HL-60 (cell line): ENCODE data around the gene KLHL28.
A peak's percentile ranks its signal among the peaks of the same experiment; 100 is the strongest.

ENCODE experiments used
- DNase-seq, 2 experiments: peaks; one replicate each; pipeline ENCODE4 v3.0.0-alpha.2; 2010 to 2020; ENCODE audit warnings: low read depth in 1 of 2, low spot score in 1 of 2
- H3K27ac ChIP-seq: fragments of 250-450 bp; sonication (Bioruptor Pico); replicated peaks from 2 replicates; pipeline ENCODE4 v1.5.1; 2020; ENCODE audit warnings: mild to moderate bottlenecking, moderate library complexity
- H3K27me3 ChIP-seq: fragments of 250-450 bp; sonication (Bioruptor Pico); 2 replicates; pipeline ENCODE4 v1.5.1; 2021; ENCODE audit warnings: mild to moderate bottlenecking, moderate library complexity; ENCODE audit not compliant: insufficient read depth, poor library complexity, severe bottlenecking
- H3K4me3 ChIP-seq: replicated peaks from 2 replicates; pipeline ENCODE4 v1.5.1; 2011; ENCODE audit warnings: mild to moderate bottlenecking, control low read depth, low read length; ENCODE audit not compliant: insufficient read depth
- GABPA ChIP-seq: IDR thresholded peaks from 2 replicates; pipeline ENCODE4 v1.6.1; 2012; ENCODE audit warnings: low read depth
- POLR2AphosphoS5 ChIP-seq: IDR thresholded peaks from 2 replicates; pipeline ENCODE4 v1.6.1; 2012; ENCODE audit warnings: low read depth
- SPI1 ChIP-seq: IDR thresholded peaks from 2 replicates; pipeline ENCODE4 v1.6.1; 2012; ENCODE audit warnings: low read depth, mild to moderate bottlenecking, borderline replicate concordance
- TF ChIP-seq, protein P1 (sequence below): IDR thresholded peaks from 2 replicates; pipeline ENCODE4 v1.6.1; 2012; ENCODE audit warnings: low read depth; ENCODE audit not compliant: insufficient replicate concordance
- TF ChIP-seq, protein P2 (sequence below): IDR thresholded peaks from one replicate; pipeline ENCODE4 v1.5.1; 2011; ENCODE audit warnings: low read length, control low read depth, inconsistent platforms; ENCODE audit not compliant: insufficient read depth

The KLHL28 gene

DNA sequence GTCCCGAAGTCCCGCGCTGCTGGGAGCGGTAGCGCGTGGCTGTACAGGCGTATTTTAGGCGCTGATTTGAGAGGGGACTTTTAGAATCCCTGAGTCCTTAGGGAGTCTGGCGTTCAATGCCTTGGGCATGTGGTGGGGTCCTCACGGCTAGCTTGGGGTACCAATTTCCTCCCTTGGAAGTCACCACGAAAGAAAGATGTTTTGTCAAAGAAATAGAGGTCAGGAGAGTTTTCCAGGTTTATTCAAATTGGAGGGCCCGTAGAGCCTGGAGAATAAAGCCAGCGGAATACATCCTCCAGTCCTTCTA, 63.9 kb downstream of the KLHL28 start:
- Histone ChIP-seq H3K27ac (peak overlapping the region; percentile 77; the same call in 1 of the 2 replicates), H3K4me3 (peak overlapping the region; percentile 82), H3K27me3 (no peaks in the 10 kb centered on the region)
- TF ChIP-seq POLR2AphosphoS5: no peak
- no peak for TF ChIP-seq GABPA
- TF ChIP-seq, protein P1, sequence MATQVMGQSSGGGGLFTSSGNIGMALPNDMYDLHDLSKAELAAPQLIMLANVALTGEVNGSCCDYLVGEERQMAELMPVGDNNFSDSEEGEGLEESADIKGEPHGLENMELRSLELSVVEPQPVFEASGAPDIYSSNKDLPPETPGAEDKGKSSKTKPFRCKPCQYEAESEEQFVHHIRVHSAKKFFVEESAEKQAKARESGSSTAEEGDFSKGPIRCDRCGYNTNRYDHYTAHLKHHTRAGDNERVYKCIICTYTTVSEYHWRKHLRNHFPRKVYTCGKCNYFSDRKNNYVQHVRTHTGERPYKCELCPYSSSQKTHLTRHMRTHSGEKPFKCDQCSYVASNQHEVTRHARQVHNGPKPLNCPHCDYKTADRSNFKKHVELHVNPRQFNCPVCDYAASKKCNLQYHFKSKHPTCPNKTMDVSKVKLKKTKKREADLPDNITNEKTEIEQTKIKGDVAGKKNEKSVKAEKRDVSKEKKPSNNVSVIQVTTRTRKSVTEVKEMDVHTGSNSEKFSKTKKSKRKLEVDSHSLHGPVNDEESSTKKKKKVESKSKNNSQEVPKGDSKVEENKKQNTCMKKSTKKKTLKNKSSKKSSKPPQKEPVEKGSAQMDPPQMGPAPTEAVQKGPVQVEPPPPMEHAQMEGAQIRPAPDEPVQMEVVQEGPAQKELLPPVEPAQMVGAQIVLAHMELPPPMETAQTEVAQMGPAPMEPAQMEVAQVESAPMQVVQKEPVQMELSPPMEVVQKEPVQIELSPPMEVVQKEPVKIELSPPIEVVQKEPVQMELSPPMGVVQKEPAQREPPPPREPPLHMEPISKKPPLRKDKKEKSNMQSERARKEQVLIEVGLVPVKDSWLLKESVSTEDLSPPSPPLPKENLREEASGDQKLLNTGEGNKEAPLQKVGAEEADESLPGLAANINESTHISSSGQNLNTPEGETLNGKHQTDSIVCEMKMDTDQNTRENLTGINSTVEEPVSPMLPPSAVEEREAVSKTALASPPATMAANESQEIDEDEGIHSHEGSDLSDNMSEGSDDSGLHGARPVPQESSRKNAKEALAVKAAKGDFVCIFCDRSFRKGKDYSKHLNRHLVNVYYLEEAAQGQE: no peak
- no peak for TF ChIP-seq SPI1
- TF ChIP-seq, protein P2, sequence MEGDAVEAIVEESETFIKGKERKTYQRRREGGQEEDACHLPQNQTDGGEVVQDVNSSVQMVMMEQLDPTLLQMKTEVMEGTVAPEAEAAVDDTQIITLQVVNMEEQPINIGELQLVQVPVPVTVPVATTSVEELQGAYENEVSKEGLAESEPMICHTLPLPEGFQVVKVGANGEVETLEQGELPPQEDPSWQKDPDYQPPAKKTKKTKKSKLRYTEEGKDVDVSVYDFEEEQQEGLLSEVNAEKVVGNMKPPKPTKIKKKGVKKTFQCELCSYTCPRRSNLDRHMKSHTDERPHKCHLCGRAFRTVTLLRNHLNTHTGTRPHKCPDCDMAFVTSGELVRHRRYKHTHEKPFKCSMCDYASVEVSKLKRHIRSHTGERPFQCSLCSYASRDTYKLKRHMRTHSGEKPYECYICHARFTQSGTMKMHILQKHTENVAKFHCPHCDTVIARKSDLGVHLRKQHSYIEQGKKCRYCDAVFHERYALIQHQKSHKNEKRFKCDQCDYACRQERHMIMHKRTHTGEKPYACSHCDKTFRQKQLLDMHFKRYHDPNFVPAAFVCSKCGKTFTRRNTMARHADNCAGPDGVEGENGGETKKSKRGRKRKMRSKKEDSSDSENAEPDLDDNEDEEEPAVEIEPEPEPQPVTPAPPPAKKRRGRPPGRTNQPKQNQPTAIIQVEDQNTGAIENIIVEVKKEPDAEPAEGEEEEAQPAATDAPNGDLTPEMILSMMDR: no peak
- no peak for DNase-seq

DNA sequence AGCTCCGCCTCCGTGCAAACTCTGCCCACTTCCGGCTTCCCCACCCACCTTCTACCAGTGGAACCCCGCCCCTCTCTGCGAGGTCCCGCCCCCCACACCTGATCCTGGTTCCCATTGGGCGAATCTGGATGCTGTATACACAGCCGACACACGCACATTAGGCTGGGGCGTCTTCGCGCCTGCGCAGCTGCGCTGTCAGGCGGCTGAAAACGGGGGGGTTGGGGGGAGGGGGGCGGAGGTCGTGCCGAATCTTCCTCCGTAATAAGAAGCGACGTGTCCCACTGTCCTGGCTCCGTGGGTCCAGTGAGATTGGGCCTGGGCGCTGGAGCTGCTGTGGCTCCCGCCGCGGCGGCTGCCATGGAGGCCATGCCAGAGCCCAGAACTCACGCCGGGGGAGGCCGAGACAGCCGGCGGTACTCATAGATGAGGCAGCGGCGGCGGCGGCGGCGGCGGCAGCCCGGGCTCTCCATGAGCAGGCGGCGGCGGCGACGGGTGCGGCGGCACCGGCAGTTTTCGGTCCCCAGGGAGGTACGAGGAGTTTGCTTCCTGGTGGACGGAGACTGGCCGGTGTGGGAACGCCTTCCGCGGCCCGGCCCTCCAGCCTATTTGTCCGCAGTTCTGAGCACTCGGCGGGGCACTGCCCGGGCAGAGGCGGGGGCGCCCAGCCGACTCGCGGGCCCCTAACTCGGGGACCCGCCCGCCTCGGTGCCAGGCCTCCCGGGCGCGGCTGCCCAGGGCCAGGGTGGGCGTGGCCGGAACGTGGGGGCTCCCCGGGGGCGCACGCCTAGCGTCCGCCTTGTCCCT, 64.5 kb downstream of the KLHL28 start:
- Histone ChIP-seq H3K27me3 (no peaks in the 10 kb centered on the region), H3K27ac (peak overlapping the region; percentile 77), H3K4me3 (peak overlapping the region; percentile 82)
- no peak for TF ChIP-seq GABPA
- no peak; the same call in 1 of the 2 replicates for TF ChIP-seq POLR2AphosphoS5
- TF ChIP-seq, protein P1: no peak
- no peak; the same call in 1 of the 2 replicates for TF ChIP-seq SPI1
- TF ChIP-seq, protein P2: no peak
- DNase-seq: peak; percentile 85 to 98

DNA sequence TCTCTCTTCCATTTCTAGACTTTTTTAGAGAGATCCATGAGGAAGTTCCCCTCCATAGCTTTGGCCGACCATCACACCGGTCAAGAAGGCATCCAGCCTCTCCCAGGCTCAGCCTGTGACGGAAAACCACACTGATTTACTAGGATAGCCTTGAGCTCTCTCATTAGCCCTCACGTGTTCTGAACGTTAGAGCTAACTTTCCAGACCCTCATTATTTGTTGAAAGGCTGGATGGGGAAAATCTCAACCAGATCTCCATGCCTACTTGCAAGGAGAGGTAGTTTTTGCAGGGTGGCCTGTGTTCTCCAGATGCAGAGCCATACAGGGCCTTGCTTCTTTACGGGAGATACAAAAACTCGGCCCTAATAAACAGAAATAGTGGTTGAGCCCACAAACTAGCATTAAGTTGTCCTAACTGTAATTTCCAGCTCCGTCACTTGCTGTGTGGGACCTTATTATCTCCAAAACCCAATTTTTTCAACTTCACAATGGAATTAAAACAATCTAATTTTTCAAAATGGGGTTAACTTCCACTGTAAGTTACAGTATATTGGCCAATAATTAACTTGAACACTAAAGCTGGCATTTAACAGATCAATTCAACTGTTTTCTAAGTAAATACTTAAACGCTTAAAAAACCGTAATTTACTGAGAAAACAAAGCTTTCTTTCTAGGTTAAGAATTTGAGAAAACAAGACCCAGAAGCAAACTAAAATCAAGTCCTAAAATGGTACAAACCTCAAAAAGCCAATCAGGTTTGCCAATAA, 65.3 kb downstream of the KLHL28 start:
- no peak for DNase-seq
- peak overlapping the region; percentile 22 for H3K27ac ChIP-seq
- peak overlapping the region; percentile 82 for H3K4me3 ChIP-seq
- TF ChIP-seq SPI1: no peak
- TF ChIP-seq, protein P2: no peak
- TF ChIP-seq GABPA: no peak
- TF ChIP-seq, protein P1: no peak
- TF ChIP-seq POLR2AphosphoS5: no peak
- H3K27me3 ChIP-seq: no peaks in the 10 kb centered on the region
